Duodenal mucosa (tissue), 2 donors: ENCODE data around the gene KRCC1.

ENCODE experiments used
- H3K27ac ChIP-seq: one replicate; pipeline ENCODE4 v1.7.0; 2013; ENCODE audit warnings: low read depth, low read length
- H3K27me3 ChIP-seq, 2 donors: one replicate each; pipeline ENCODE4 v1.7.0; 2013; ENCODE audit warnings: low read length in 2 of 2, control low read depth in 1 of 2; ENCODE audit not compliant: insufficient read depth in 2 of 2, control insufficient read depth in 1 of 2
- H3K36me3 ChIP-seq, 2 donors: one replicate each; pipeline ENCODE4 v1.7.0; 2013; ENCODE audit warnings: low read length in 2 of 2, control low read depth in 1 of 2; ENCODE audit not compliant: insufficient read depth in 2 of 2, control insufficient read depth in 1 of 2
- H3K4me1 ChIP-seq, 2 donors: one replicate each; pipeline ENCODE4 v1.7.0; 2013; ENCODE audit warnings: low read length in 2 of 2, control low read depth in 1 of 2; ENCODE audit not compliant: insufficient read depth in 2 of 2, control insufficient read depth in 1 of 2
- H3K4me3 ChIP-seq, 2 donors: one replicate each; pipeline ENCODE4 v1.7.0; 2013; ENCODE audit warnings: low read length in 2 of 2, low read depth in 1 of 2
- H3K9ac ChIP-seq, 2 donors: one replicate each; pipeline ENCODE4 v1.7.0; 2013; ENCODE audit warnings: low read length in 2 of 2, low read depth in 1 of 2
- H3K9me3 ChIP-seq, 2 donors: one replicate each; pipeline ENCODE4 v1.7.0; 2013; ENCODE audit warnings: low read length in 2 of 2, control low read depth in 1 of 2; ENCODE audit not compliant: control insufficient read depth in 1 of 2

Gene KRCC1

GRCh38 chr2:88078643-88079172 is 23.1 kb upstream of the KRCC1 start:
- Histone ChIP-seq H3K27me3 (no peaks in the 10 kb centered on the region), H3K4me1 (no peaks in the 10 kb centered on the region), H3K9me3 (no peaks in the 10 kb centered on the region), H3K4me3 (no peak overlapping the region), H3K9ac (no peak overlapping the region), H3K36me3 (no peaks in the 10 kb centered on the region), H3K27ac (no peak overlapping the region)

- no peaks in the 10 kb centered on the region for H3K27me3 ChIP-seq
- no peak overlapping the region for H3K27ac ChIP-seq
- H3K4me3 ChIP-seq: no peak overlapping the region
- H3K4me1 ChIP-seq: no peaks in the 10 kb centered on the region
- no peaks in the 10 kb centered on the region for H3K36me3 ChIP-seq
- no peaks in the 10 kb centered on the region for H3K9me3 ChIP-seq
- H3K9ac ChIP-seq: no peak overlapping the region
These were observed 21.5 kb upstream of the KRCC1 start for GRCh38 chr2:88077080-88077479.

GRCh38 chr2:88074854-88075292 is 19.3 kb upstream of the KRCC1 start:
- Histone ChIP-seq H3K4me3 (no peak overlapping the region), H3K27ac (no peak overlapping the region), H3K36me3 (no peaks in the 10 kb centered on the region)

GRCh38 chr2:88074150-88074549 is 18.6 kb upstream of the KRCC1 start:
- no peak overlapping the region for H3K4me3 ChIP-seq
- no peak overlapping the region for H3K9ac ChIP-seq
- H3K4me1 ChIP-seq: no peaks in the 10 kb centered on the region
- no peaks in the 10 kb centered on the region for H3K36me3 ChIP-seq
- no peaks in the 10 kb centered on the region for H3K9me3 ChIP-seq
- no peak overlapping the region for H3K27ac ChIP-seq
- no peaks in the 10 kb centered on the region for H3K27me3 ChIP-seq

More at GRCh38 chr2:88074854-88075292, 19.3 kb upstream of the KRCC1 start:
- H3K4me1 ChIP-seq: no peaks in the 10 kb centered on the region
- H3K9ac ChIP-seq: no peak overlapping the region
- H3K9me3 ChIP-seq: no peaks in the 10 kb centered on the region
- no peaks in the 10 kb centered on the region for H3K27me3 ChIP-seq

GRCh38 chr2:88071365-88071764 is 15.8 kb upstream of the KRCC1 start:
- no peak overlapping the region for H3K27ac ChIP-seq
- H3K36me3 ChIP-seq: no peaks in the 10 kb centered on the region
- H3K9ac ChIP-seq: no peak overlapping the region
- H3K9me3 ChIP-seq: no peaks in the 10 kb centered on the region
- no peaks in the 10 kb centered on the region for H3K4me1 ChIP-seq
- no peaks in the 10 kb centered on the region for H3K27me3 ChIP-seq
- no peak overlapping the region for H3K4me3 ChIP-seq

GRCh38 chr2:88070055-88070454 is 14.5 kb upstream of the KRCC1 start:
- Histone ChIP-seq H3K27me3 (no peaks in the 10 kb centered on the region), H3K4me3 (no peak overlapping the region)

GRCh38 chr2:88069117-88069516 is 13.5 kb upstream of the KRCC1 start:
- Histone ChIP-seq H3K27me3 (no peaks in the 10 kb centered on the region), H3K36me3 (no peaks in the 10 kb centered on the region), H3K27ac (no peak overlapping the region), H3K4me1 (no peaks in the 10 kb centered on the region), H3K9me3 (no peaks in the 10 kb centered on the region), H3K9ac (no peak overlapping the region), H3K4me3 (no peak overlapping the region)

More at GRCh38 chr2:88070055-88070454, 14.5 kb upstream of the KRCC1 start:
- H3K9ac ChIP-seq: no peak overlapping the region
- H3K27ac ChIP-seq: no peak overlapping the region
- H3K9me3 ChIP-seq: no peaks in the 10 kb centered on the region
- no peaks in the 10 kb centered on the region for H3K36me3 ChIP-seq
- H3K4me1 ChIP-seq: no peaks in the 10 kb centered on the region

GRCh38 chr2:88068044-88068443 is 12.5 kb upstream of the KRCC1 start:
- Histone ChIP-seq H3K27ac (no peak overlapping the region), H3K4me1 (no peaks in the 10 kb centered on the region)

GRCh38 chr2:88067598-88067997 is 12.0 kb upstream of the KRCC1 start, which contains the start of gene SMYD1:
Gene SMYD1 (plus strand): TSS chr2:88067825. CDS start chr2:88067865, 40 bp downstream.
- Histone ChIP-seq H3K27me3 (no peaks in the 10 kb centered on the region), H3K27ac (no peak within 1 kb of the TSS), H3K9me3 (no peaks in the 10 kb centered on the region), H3K36me3 (no peaks in the 10 kb centered on the region), H3K4me1 (no peaks in the 10 kb centered on the region), H3K9ac (no peak within 1 kb of the TSS), H3K4me3 (no peak within 1 kb of the TSS)

More at GRCh38 chr2:88068044-88068443, 12.5 kb upstream of the KRCC1 start:
- H3K9me3 ChIP-seq: no peaks in the 10 kb centered on the region
- H3K9ac ChIP-seq: no peak overlapping the region
- H3K27me3 ChIP-seq: no peaks in the 10 kb centered on the region
- H3K36me3 ChIP-seq: no peaks in the 10 kb centered on the region
- H3K4me3 ChIP-seq: no peak overlapping the region

- no peak overlapping the region for H3K4me3 ChIP-seq
- no peak overlapping the region for H3K9ac ChIP-seq
- no peaks in the 10 kb centered on the region for H3K4me1 ChIP-seq
- no peaks in the 10 kb centered on the region for H3K9me3 ChIP-seq
- H3K36me3 ChIP-seq: no peaks in the 10 kb centered on the region
- H3K27me3 ChIP-seq: no peaks in the 10 kb centered on the region
- H3K27ac ChIP-seq: no peak overlapping the region
These were observed 11.6 kb upstream of the KRCC1 start for GRCh38 chr2:88067189-88067588.

- H3K27ac ChIP-seq: no peak overlapping the region
- H3K27me3 ChIP-seq: no peaks in the 10 kb centered on the region
- H3K36me3 ChIP-seq: no peaks in the 10 kb centered on the region
- H3K9me3 ChIP-seq: no peaks in the 10 kb centered on the region
- no peak overlapping the region for H3K9ac ChIP-seq
- no peak overlapping the region for H3K4me3 ChIP-seq
- no peaks in the 10 kb centered on the region for H3K4me1 ChIP-seq
These were observed 11.0 kb upstream of the KRCC1 start for GRCh38 chr2:88066543-88066942.
